ENCODE data around the gene KCNJ14. TPM values are rescaled to one million over a fixed set of nuclear protein-coding genes. Genes with fewer than 3 reads are reported as not detected.

KCNJ14 gene
- total and polyA plus RNA-seq, 2 of the 4 experiments (the other 2 are of a cell fraction): 0.18 to 0.39 TPM

- POLR2A ChIA-PET (ENCODE audit: unreplicated experiment): interaction anchor here (0.5 to 0.6 kb wide), 2 partner anchors 240 to 1467 kb away, joined by 3 read pairs; no protein-coding TSS in a partner anchor
Observed at GRCh38 chr19:48417421-48417820, 38.0 kb upstream of the KCNJ14 start.

More at GRCh38 chr19:48417421-48417820, 38.0 kb upstream of the KCNJ14 start:
- H3K56ac ChIP-seq (ENCODE audit: extremely low read depth, insufficient read depth, low read length): no peak overlapping the region
- H3K18ac ChIP-seq (ENCODE audit: low read depth, low read length): no peak overlapping the region
- intact Hi-C loops (cut with micrococcal nuclease): no loop called here
- H3K27ac ChIP-seq (ENCODE audit: insufficient read depth, low read length): no peak overlapping the region
- no peak overlapping the region for H2BK120ac ChIP-seq (ENCODE audit: low read depth, low read length)
- dilution Hi-C loops (cut with HindIII; ENCODE audit: low sequenced_read_pairs, unreplicated experiment): no loop called here
- no peak overlapping the region for H3K23ac ChIP-seq (ENCODE audit: low read depth, low read length)
- no peaks in the 10 kb centered on the region for H3K36me3 ChIP-seq (ENCODE audit: control insufficient read depth, insufficient read depth, low read length)
- H3K27me3 ChIP-seq (ENCODE audit: control insufficient read depth, insufficient read depth, low read length): peaks cover 4% of the 10 kb centered on the region; the same call in 1 of the 2 replicates
- no peak overlapping the region for H3K9ac ChIP-seq (ENCODE audit: low read depth, low read length)
- no peak overlapping the region for H3K4ac ChIP-seq (ENCODE audit: low read depth, low read length)
- DNase-seq (no peak), ATAC-seq (ENCODE audit: low read depth) (no peak)
- H3K79me1 ChIP-seq (ENCODE audit: low read depth in 1 of 2, low read length in 2 of 2): no peaks in the 10 kb centered on the region; a peak in 1 of 4 replicates
- H2AK5ac ChIP-seq (ENCODE audit: low read depth, low read length): no peak overlapping the region
- H2BK20ac ChIP-seq (ENCODE audit: low read depth, low read length): no peak overlapping the region
- H2BK5ac ChIP-seq (ENCODE audit: low read depth, low read length, poor library complexity, severe bottlenecking): no peak overlapping the region
- no peak overlapping the region for H3K14ac ChIP-seq (replicated peaks; ENCODE audit: low read depth, low read length)
- BruUV-seq (replicated peaks): no TSS peak
- H3K4me3 ChIP-seq (ENCODE audit: insufficient read depth, low read depth, low read length): no peak overlapping the region
- H2AFZ ChIP-seq (replicated peaks; ENCODE audit: low read length, poor library complexity): no peak overlapping the region
- H3K4me2 ChIP-seq (ENCODE audit: low read depth, low read length): no peak overlapping the region
- TF ChIP-seq NFE2L2 (IDR thresholded peaks at IDR 0.05; ENCODE audit: low read depth, low read length): no peak
- TF ChIP-seq, protein P1, sequence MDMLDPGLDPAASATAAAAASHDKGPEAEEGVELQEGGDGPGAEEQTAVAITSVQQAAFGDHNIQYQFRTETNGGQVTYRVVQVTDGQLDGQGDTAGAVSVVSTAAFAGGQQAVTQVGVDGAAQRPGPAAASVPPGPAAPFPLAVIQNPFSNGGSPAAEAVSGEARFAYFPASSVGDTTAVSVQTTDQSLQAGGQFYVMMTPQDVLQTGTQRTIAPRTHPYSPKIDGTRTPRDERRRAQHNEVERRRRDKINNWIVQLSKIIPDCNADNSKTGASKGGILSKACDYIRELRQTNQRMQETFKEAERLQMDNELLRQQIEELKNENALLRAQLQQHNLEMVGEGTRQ (IDR thresholded peaks at IDR 0.05; ENCODE audit: low read depth, low read length): no peak
- TF ChIP-seq RAD21 (IDR thresholded peaks at IDR 0.05; ENCODE audit: low read length): no peak
- TF ChIP-seq, protein P2, sequence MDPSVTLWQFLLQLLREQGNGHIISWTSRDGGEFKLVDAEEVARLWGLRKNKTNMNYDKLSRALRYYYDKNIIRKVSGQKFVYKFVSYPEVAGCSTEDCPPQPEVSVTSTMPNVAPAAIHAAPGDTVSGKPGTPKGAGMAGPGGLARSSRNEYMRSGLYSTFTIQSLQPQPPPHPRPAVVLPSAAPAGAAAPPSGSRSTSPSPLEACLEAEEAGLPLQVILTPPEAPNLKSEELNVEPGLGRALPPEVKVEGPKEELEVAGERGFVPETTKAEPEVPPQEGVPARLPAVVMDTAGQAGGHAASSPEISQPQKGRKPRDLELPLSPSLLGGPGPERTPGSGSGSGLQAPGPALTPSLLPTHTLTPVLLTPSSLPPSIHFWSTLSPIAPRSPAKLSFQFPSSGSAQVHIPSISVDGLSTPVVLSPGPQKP (IDR thresholded peaks at IDR 0.05; ENCODE audit: borderline replicate concordance, low read depth, low read length): no peak
- TF ChIP-seq MAFK (IDR thresholded peaks at IDR 0.05; ENCODE audit: low read depth, low read length): no peak
- no peak for TF ChIP-seq RFX5 (IDR thresholded peaks at IDR 0.05; ENCODE audit: low read depth, low read length)
- H3K9me1 ChIP-seq (ENCODE audit: insufficient read depth, low read length): peaks cover 4% of the 10 kb centered on the region; the same call in 1 of the 2 replicates
- 45% methylated on average over 6 of the region's 7 CpGs; no CpG with 5 or more reads in 1 of the 2 experiments for WGBS, 2 experiments (ENCODE audit: extremely low coverage in 2 of 2, insufficient read length in 1 of 2)
- H4K8ac ChIP-seq (ENCODE audit: low read depth in 2 of 2, low read length in 2 of 2): no peak overlapping the region
- CTCF ChIA-PET: no interaction called here
- peaks cover 7% of the 10 kb centered on the region for H3K4me1 ChIP-seq (ENCODE audit: control insufficient read depth, insufficient read depth, low read length)
- H2BK15ac ChIP-seq (ENCODE audit: low read depth, low read length): no peak overlapping the region
- H4K91ac ChIP-seq (ENCODE audit: insufficient read depth, low read depth, low read length): no peak overlapping the region
- in situ Hi-C loops (cut with MboI; ENCODE audit: low sequenced_read_pairs): no loop called here
- H3K9me3 ChIP-seq (ENCODE audit: control insufficient read depth, insufficient read depth, low read length): no peaks in the 10 kb centered on the region; the same call in 1 of the 2 replicates
- no peaks in the 10 kb centered on the region for H4K20me1 ChIP-seq (ENCODE audit: insufficient read depth, low read length)
- no peak overlapping the region for H4K5ac ChIP-seq (ENCODE audit: low read depth, low read length)
- H2AK9ac ChIP-seq (replicated peaks; ENCODE audit: low read depth, low read length, poor library complexity): peak overlapping the region; percentile 48

Measured in IMR-90 (cell line).